NOMO-1 (cell line): ENCODE measurements around the gene KCNMA1.

Experiments
- DNase-seq, 2 experiments: peaks; one replicate each; lab custom pipeline; 2025; ENCODE audit not compliant: unreplicated experiment in 2 of 2; lab: John Stamatoyannopoulos, UW

KCNMA1 gene

DNA sequence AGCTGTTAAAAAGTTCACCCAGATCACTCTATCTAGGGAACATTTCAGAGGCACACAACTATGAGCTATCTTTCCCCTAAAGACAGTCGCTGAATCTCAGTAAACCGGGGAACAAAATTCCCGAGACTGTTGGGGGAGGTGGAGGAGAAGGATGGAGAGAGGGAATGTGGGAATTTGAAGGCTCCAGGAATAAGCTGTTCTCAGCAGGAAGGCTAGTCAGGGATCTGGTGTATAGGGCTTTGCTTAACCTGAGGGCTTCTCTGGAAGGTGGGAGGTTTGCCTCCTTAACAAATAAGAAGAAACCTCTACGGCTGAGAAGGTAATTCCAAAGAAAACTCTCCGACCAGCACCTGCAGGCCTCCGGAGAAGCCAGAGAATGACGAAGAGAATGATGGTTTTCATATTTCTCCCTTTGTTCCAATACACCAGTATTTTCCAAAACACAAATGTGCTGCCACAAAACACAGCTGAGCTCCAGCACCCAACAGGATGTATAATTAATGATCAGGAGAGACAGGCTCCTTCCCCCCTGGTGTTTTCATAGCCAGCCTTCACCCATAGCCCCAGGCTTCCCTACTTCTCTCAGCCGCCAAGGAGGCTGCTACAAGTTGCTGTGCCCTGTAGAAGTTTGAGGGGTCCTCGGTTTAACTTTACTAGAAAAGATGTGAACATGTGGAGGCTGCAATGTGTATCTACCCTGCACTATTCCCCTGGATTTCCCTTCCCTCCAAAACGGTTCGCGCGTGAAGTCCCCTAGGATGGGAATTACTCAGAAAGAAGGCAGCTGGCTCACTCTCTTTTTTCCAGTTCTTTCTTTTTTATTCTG is 2.0 kb downstream of the KCNMA1 start:
- DNase-seq, result no peak

DNA sequence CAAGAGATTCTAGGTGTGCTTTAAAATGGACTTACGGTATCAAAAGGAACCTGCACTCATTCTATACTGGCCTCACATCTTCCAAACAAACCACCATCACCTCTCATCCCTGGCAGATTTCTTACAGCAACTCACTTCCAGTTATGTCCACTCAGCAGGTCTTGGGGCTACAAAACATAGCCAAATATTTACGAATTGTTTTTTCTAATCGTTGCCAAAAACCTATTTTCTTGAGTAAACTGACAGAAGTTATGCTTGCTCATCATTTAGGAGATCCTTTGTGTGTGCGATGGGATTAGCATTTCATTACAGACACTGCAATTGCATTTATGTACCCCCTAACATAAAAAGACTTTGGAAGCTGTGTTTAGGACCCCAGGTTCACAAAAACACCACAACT is 2.7 kb downstream of the KCNMA1 start:
- no peak for DNase-seq

DNA sequence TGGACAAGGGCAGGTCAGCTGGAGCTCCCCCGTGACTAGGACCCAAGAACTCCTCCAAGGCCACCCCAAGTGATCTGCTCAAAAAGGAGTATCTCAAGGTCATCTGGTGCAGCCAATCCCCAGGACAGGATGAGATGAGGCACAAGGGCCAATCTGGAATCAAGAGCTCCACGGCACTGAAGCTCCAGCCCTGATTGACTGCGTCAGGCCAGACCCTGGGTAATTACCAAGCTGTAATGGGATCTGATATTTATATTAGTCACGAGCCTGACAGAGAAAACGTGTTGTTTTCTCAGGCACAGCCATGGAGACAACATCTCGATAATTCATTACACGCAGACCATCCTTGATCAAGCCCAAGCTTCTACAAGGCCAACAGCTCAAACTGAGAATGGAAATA is 4.2 kb downstream of the KCNMA1 start:
- DNase-seq, result no peak

DNA sequence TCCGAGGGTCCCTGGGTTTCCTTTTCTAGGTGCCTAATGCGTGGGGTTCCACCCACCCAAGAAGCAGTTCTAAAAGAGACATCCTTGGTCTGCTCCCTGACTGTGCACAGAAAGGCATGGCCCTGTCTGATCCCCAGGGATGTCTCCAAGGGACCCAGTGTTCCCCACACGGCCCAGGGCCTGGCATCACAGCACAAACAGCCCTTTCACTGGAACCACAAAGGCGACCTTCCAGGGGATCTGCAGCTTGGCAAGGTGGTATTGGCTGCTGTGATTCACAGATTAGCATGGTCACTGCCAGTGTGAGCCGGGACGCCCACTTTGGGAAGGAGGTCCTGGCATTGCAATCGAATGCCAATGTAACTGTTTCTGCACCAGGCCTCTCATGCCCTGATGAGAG is 6.4 kb downstream of the KCNMA1 start:
- DNase-seq, result no peak

DNA sequence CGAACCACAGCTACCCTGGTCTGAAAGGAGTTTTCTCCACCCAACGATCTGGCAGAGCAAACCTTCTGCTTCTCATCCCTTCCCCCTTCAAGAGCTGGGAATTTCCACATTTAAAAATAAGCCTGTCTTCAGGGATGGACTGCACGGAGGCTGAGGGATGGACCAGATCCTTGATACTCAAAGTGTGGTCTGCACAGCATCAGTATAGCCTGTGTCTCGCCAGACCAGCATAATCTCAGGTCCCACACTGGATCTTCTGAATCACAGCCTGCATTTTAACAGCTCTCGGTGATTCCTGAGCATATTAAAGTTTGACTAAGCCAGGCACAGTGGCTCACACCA is 7.1 kb downstream of the KCNMA1 start:
- DNase-seq, result no peak

DNA sequence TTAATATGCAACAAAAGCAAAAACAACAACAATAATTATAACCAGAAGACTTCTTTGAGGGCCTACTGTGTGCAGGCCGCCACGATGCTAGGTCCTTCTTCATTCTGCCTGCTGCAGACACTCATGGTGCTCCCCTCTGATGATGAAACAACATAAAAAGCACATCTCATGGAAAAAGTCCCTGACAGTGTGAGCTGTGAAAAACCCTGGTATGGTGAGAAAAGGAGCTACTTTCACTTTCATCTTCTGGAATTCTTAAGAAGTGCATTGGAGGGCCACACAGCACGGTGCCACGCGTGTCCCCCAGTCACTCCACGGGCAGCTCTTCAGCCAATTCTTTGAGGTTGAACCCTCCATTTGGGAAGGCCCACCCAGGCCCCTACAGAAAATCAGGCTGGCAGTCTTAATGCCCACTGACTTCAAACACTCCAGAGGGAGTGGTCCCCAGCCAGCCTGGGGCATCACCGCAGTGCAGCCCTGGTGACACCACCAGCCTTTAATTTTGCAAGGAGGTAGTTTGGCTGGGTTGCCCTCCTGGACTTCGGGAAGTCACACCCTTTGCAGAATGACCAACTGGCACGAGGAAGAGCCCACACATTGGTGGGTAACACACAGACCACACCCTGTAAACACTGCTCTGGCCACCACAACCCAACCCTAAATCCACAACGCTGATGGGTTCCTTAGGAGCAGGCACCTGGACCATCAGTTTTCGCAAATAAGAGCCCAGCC is 7.7 kb downstream of the KCNMA1 start:
- no peak for DNase-seq

DNA sequence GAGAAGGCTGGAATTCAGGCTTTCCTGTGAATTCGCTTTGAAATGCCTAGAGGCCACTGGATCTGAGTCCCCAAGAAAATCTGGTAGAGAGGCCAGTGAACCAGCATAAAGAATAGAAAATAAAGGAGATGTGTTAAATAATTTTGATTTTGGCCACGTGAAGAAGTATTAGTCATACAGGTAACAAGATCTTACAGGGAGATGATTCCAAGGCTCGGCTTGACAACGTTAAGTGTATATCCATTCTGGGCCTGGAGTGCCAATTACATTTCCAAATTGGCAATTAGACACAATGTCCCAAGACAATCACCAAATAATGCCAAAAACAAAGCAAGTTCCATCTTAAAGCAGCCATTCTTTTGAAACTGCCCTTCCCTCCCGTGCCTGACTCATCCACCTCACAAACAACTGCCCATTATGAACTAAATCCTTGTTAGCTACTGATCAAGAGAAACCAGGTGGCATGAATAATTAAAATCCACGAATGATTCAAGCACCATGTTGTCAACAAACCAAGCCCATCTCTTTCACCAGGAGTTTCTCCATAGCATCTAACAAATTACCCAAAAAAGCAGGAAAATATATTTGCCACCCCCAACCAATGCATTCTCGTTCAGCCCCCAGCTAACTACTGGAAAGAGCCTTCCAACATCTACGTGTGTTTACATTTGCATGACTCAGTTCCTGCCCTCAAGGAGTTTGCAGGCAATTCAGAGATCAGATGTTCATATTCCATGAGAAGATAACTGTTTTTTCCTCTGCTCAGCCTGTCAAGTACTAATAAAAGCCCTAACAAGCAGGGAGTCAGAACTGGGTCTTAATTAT is 8.5 kb downstream of the KCNMA1 start:
- no peak for DNase-seq

DNA sequence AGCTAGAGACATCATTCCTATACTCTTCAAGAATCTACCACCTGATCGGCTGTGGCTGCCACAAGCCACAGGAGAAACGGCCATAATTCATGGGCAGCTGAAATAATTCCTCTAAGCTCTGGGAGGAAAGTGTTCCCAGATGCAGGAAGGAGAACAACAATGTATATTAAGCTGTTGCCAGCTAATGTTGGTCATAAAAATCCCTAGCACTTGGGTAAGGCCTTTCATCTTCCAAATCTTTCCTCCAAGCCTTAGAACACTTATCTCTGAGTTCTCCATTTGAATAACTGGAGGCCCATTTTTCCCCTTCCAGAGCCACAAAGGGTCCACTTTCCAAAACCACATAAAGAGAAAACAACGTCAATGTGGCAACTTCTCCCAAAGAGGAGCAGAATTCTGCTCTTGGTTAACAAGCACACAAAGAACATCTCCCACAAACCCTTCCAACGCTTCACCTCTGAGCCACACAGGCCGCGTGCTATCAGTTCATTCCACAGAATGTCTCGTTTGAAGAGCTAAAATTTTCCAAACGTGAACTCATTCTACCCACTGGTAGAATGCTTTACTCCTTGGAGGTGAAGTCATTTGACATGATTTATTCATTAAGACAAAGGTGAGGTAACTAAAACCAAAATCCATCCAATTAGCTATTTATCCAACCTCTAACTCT is 11.2 kb downstream of the KCNMA1 start:
- no peak for DNase-seq

DNA sequence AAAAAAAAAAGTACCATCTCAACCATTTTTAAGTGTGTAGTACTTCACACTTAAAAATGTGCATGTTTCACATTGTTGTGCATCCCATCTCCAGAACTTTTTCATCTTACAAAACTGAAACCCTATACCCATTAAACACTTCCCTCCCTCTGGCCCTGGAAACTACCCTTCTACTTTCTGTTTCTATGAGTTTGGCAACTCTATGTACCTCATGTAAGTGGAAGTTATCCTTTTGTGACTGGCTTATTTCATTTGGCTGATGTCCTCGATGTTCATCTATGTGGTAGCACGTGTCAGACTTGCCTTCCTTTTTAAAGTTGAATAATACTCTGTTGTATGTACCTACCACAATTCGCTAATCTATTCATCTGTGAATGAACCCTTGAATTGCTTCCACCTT is 12.2 kb downstream of the KCNMA1 start:
- peak; percentile 11 to 75 for DNase-seq

DNA sequence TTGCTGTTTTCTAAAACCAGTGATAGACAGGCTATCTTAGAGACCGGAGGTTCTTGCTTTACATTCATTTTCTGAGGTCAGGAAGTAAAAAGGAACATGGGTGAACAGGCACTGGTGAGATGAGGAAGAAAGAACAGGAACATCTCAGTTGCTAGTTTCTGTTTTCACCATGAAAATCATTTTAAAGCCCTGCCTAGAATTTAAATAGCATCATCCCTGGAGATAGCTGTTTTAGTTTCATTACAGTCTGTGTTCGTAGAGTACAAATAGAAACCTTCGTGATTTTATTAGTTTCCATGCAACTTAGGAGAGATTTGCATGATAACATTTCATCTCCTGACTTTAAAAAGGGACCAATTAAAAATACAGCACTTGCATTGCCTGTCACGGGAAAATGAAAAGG is 14.7 kb downstream of the KCNMA1 start:
- DNase-seq, result peak; percentile 41 to 93

DNA sequence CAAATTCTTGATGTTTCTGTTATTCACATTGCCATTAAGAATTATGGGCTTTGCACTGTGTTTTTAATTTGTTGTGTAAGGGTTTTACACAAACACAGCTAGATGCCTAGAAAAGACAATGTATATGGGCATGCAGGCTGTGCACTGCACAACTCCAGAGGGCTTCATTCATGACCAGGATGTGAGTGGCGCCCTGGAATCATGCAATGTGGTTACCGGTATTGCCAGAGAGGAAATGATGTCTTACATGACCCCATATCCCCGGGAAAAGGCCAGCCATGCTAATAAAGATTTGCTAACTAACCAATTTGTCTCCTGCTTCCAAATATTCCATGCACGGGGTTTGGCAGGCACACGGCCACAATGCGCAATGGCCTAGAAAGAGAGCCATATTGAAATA is 16.9 kb downstream of the KCNMA1 start:
- DNase-seq, result peak in 1 of 2 experiments; percentile 12

DNA sequence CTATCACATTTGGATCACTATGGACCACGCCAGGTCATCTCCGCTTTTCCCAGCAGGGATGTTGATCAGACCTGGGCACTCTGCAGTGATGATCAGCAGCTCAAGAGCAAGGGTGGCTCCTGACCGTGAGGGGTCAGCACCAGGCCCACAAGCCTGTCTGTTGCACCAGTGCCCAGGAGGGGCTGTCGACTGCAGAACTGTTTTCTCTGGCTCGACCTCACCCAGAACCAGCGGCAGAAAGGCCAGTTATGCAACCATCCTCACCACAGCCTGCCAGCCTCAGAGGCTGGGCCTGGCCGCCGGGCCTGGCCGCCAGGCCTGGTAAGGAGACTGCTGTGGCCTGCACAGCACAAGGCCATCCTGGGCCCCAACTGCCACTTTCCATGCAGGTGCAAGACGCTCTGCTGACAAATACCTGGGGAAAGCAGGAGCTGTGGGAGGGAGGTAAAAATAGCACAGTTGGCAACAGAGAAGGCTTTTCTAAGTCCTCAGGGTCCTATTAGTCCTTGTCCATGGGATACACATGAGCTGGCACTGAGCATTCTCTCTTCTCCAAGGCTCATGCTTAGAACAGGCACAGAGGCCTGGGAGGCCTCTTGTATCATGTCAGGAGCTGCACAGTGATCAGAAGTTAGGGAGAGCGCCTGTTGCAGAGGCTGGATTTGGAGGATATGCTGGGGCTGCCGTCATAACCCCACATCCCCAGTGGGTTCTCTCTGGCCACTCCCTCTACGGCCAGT is 17.5 kb downstream of the KCNMA1 start:
- peak in 1 of 2 experiments; percentile 10 for DNase-seq

DNA sequence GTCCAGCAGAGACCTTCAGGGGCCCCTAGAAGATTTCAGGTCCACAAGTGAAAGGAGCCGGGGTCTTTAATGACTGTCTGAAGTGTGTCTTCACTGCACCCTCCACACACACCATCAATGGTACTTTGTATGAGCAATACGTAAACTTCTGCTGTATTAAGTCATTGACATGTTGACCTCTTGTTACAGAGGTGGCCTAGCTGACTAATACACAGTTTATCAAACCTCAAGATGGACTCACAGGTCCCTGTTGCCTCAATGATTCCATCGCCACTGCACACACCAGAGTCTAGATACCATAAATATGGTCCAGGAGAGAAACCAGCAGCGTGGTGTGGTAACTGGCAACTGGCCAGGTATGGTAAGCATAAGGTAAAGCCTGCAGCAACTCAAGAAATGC is 19.5 kb downstream of the KCNMA1 start:
- no peak for DNase-seq

DNA sequence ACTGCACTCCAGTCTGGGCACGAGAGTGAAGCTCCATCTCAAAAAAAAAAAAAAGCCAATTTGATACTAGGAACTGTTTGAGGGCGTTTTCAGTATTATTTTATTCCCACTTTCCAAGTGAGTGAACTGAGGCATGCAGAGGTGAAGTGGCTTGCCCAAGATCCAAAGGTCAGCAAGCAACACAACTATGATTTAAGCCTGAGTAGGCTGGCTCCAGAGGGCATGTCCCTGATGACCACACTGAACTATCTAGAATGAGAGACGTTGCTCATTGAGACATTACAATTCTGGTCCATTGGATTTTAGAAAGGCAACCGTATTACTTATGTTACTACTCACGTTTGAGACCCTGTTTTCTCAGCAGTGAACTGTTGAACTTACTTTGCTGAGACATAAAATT is 20.8 kb downstream of the KCNMA1 start:
- DNase-seq, result no peak

DNA sequence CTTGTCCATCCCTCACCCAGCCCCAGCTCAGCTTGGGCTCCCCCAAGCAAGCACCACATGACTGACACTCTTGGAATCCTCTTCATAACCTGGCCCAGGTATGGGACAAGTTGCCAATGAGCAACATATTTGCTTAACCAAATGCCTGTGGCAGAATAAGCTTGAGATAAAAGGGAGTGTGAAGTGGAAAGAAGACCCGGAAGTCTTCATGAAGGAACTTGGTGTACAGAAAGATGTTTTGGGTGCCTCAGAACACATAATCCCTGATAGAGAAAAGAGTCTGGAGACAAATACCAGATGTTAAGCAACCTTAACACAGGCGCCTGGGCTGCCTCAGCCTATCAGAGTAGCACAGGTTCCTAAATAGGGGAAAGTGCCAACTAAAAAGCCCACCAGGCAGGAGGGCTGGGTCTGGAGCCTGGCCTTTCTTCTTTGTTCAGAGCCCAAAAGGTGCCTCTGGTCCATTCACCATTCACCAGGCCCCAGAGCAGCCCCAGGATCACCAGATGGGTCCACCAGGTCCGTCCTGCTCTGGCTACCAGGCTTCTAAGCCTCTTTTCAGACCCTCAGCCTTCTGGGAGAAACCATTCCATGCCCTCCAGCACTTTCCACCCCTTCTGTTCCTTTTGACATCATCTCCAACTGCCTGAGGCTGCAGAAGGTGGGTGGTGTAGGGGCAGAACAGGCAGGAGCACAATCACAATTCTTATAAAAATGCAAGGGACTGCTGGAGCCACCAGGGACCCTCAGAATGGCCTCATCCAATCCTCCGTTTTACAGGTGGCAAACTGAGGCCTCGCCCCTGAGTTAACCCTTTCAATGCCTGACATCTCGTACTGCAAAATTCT is 22.6 kb downstream of the KCNMA1 start:
- DNase-seq, result no peak

DNA sequence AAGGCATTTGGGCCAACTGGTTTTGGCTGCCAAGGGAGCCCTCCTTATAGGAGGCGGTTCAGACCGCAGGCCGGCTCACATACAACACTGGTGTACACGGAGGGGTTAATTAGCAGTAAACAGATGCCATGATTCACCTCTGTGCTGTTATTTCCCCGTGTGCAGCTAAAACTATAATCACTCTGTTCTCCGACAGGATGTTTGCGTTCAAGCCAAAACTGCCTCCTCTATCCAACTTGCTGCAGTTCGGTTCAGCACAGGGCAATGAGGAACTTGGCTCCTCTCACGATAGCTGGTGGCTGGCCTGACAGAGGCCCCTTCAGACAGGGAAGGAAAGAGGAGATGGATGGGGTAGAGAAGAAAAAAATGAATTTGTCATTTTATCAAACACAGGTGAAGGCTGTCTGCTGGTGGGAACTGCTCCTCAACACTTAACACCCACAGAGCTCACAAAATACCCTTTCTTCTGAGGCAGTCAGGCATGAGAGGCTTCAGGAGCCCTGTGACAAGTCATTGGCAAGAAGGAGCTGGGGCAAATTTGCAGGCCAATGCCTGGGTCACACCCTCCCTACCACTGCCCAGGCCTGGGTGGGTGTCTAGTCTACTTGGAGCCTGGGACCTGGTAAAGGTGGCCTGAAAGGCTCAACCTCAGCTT is 24.0 kb downstream of the KCNMA1 start:
- peak; percentile 31 to 69 for DNase-seq

DNA sequence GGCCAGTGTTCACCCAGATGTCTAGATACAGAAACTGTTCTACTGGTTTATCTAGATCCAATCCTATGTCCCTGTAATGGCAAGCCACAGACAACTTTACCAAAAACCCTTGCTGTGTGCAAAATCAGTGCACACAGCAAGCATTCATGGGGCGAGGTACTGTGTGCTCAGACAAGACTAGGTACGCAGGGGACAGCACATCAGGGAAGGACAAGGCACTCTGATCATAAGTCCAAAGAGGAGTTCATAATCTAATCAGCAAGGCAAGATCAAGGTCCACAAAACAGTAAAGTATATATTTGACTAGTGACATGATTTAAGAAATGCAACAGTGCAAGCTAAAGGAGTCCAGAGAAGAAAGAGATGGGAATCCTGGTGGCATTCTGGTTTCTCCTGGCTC is 25.9 kb downstream of the KCNMA1 start:
- no peak for DNase-seq

DNA sequence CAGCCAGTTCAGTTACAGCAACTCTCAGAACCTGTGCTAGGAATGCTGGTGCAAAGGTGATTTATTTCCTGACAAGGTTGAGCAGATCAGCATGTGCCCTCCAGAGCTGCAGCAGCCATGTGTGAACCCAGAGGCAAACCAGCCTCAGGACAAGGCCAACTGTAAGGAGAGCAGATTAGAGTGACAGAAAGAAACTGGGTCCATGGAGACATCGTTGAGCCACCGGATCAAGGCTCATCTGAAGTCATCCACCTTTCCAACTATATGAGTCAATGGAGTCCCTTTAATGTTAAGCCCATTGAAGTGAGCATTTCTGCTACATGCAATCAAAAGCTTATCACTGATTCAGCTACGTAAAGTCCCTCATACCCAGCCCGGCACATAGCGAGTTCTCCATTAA is 26.4 kb downstream of the KCNMA1 start:
- DNase-seq, result no peak

DNA sequence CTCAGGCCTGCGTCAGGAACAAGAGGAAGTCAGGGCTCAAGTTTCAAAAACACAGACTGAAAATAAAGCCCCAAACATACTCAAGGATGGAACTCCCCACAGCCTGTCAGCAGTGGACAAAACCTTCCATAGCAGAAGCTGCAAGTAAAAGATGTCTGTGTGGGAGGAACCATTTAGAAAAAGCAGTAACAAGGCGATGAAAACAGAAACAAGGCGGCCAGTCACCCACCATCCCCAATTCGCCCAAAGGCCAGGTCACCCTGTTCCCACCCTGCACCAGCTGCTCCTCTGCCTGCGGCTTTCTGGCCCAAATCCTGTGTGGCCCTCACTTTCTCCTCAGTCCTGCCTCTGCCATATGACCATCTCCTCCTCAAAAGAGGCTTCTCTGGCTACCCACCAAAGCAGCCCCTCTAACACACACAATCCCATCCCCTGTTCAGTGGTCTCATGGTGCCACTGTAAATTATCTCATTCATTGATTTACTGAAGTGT is 27.8 kb downstream of the KCNMA1 start:
- no peak for DNase-seq
